ENCODE data around the gene SP8.
"Not testable (repeated sequence)": the region's sequence is repeated elsewhere in the genome, so short reads cannot be mapped to it uniquely, and the experiment has no call there.

The SP8 gene

GRCh38 chr7:20821390-20821789 is 34.7 kb upstream of the SP8 start:
- H3K9ac ChIP-seq (ENCODE audit: low read depth in 1 of 2, low read length in 2 of 2); H3K9me3 ChIP-seq (ENCODE audit: control insufficient read depth in 1 of 2, low read length in 2 of 2); H3K36me3 ChIP-seq (ENCODE audit: control insufficient read depth in 1 of 2, insufficient read depth in 2 of 2, low read length in 2 of 2); H3K27ac ChIP-seq (ENCODE audit: low read depth, low read length); H3K4me3 ChIP-seq (ENCODE audit: low read depth in 1 of 2, low read length in 2 of 2); H3K4me1 ChIP-seq (ENCODE audit: control insufficient read depth in 1 of 2, insufficient read depth in 2 of 2, low read length in 2 of 2); H3K27me3 ChIP-seq (ENCODE audit: control insufficient read depth in 1 of 2, insufficient read depth in 2 of 2, low read length in 2 of 2): not testable (repeated sequence)

GRCh38 chr7:20816372-20816959 is 29.8 kb upstream of the SP8 start:
- H3K27ac ChIP-seq (ENCODE audit: low read depth, low read length), result no peak overlapping the region
- no peak overlapping the region for H3K4me3 ChIP-seq (ENCODE audit: low read depth in 1 of 2, low read length in 2 of 2)
- no peaks in the 10 kb centered on the region for H3K4me1 ChIP-seq (ENCODE audit: control insufficient read depth in 1 of 2, insufficient read depth in 2 of 2, low read length in 2 of 2)
- H3K36me3 ChIP-seq (ENCODE audit: control insufficient read depth in 1 of 2, insufficient read depth in 2 of 2, low read length in 2 of 2), result no peaks in the 10 kb centered on the region
- no peak overlapping the region for H3K9ac ChIP-seq (ENCODE audit: low read depth in 1 of 2, low read length in 2 of 2)
- no peaks in the 10 kb centered on the region for H3K9me3 ChIP-seq (ENCODE audit: control insufficient read depth in 1 of 2, low read length in 2 of 2)
- no peaks in the 10 kb centered on the region for H3K27me3 ChIP-seq (ENCODE audit: control insufficient read depth in 1 of 2, insufficient read depth in 2 of 2, low read length in 2 of 2)

- Histone ChIP-seq H3K9me3 (ENCODE audit: control insufficient read depth in 1 of 2, low read length in 2 of 2) (no peaks in the 10 kb centered on the region), H3K4me3 (ENCODE audit: low read depth in 1 of 2, low read length in 2 of 2) (no peak overlapping the region), H3K4me1 (ENCODE audit: control insufficient read depth in 1 of 2, insufficient read depth in 2 of 2, low read length in 2 of 2) (no peaks in the 10 kb centered on the region), H3K27ac (ENCODE audit: low read depth, low read length) (no peak overlapping the region), H3K36me3 (ENCODE audit: control insufficient read depth in 1 of 2, insufficient read depth in 2 of 2, low read length in 2 of 2) (no peaks in the 10 kb centered on the region), H3K9ac (ENCODE audit: low read depth in 1 of 2, low read length in 2 of 2) (no peak overlapping the region), H3K27me3 (ENCODE audit: control insufficient read depth in 1 of 2, insufficient read depth in 2 of 2, low read length in 2 of 2) (peaks cover 0 to 11% of the 10 kb centered on the region in 2 donors)
These were observed 17.7 kb upstream of the SP8 start for GRCh38 chr7:20804345-20804744.

GRCh38 chr7:20799566-20800366 is 13.1 kb upstream of the SP8 start:
- Histone ChIP-seq H3K4me3 (ENCODE audit: low read depth in 1 of 2, low read length in 2 of 2) (no peak overlapping the region), H3K9ac (ENCODE audit: low read depth in 1 of 2, low read length in 2 of 2) (no peak overlapping the region), H3K9me3 (ENCODE audit: control insufficient read depth in 1 of 2, low read length in 2 of 2) (no peaks in the 10 kb centered on the region), H3K27ac (ENCODE audit: low read depth, low read length) (no peak overlapping the region), H3K36me3 (ENCODE audit: control insufficient read depth in 1 of 2, insufficient read depth in 2 of 2, low read length in 2 of 2) (no peaks in the 10 kb centered on the region), H3K4me1 (ENCODE audit: control insufficient read depth in 1 of 2, insufficient read depth in 2 of 2, low read length in 2 of 2) (peaks cover 9 to 10% of the 10 kb centered on the region in 2 donors), H3K27me3 (ENCODE audit: control insufficient read depth in 1 of 2, insufficient read depth in 2 of 2, low read length in 2 of 2) (peaks cover 33 to 47% of the 10 kb centered on the region in 2 donors)

- H3K9ac ChIP-seq (ENCODE audit: low read depth in 1 of 2, low read length in 2 of 2), result no peak overlapping the region
- H3K4me3 ChIP-seq (ENCODE audit: low read depth in 1 of 2, low read length in 2 of 2), result peak overlapping the region in 1 of 2 donors; percentile 35
- H3K9me3 ChIP-seq (ENCODE audit: control insufficient read depth in 1 of 2, low read length in 2 of 2), result no peaks in the 10 kb centered on the region
- no peak overlapping the region for H3K27ac ChIP-seq (ENCODE audit: low read depth, low read length)
- peaks cover 43 to 58% of the 10 kb centered on the region in 2 donors for H3K27me3 ChIP-seq (ENCODE audit: control insufficient read depth in 1 of 2, insufficient read depth in 2 of 2, low read length in 2 of 2)
- H3K36me3 ChIP-seq (ENCODE audit: control insufficient read depth in 1 of 2, insufficient read depth in 2 of 2, low read length in 2 of 2), result no peaks in the 10 kb centered on the region
- H3K4me1 ChIP-seq (ENCODE audit: control insufficient read depth in 1 of 2, insufficient read depth in 2 of 2, low read length in 2 of 2), result peaks cover 9 to 10% of the 10 kb centered on the region in 2 donors
These were observed 12.0 kb upstream of the SP8 start for GRCh38 chr7:20798694-20799121.

- peaks cover 9 to 10% of the 10 kb centered on the region in 2 donors for H3K4me1 ChIP-seq (ENCODE audit: control insufficient read depth in 1 of 2, insufficient read depth in 2 of 2, low read length in 2 of 2)
- H3K9me3 ChIP-seq (ENCODE audit: control insufficient read depth in 1 of 2, low read length in 2 of 2), result no peaks in the 10 kb centered on the region
- peaks cover 48 to 63% of the 10 kb centered on the region in 2 donors for H3K27me3 ChIP-seq (ENCODE audit: control insufficient read depth in 1 of 2, insufficient read depth in 2 of 2, low read length in 2 of 2)
- no peaks in the 10 kb centered on the region for H3K36me3 ChIP-seq (ENCODE audit: control insufficient read depth in 1 of 2, insufficient read depth in 2 of 2, low read length in 2 of 2)
- H3K9ac ChIP-seq (ENCODE audit: low read depth in 1 of 2, low read length in 2 of 2), result no peak overlapping the region
- peak overlapping the region; percentile 43 to 73 for H3K4me3 ChIP-seq (ENCODE audit: low read depth in 1 of 2, low read length in 2 of 2)
- H3K27ac ChIP-seq (ENCODE audit: low read depth, low read length), result no peak overlapping the region
These were observed 11.5 kb upstream of the SP8 start for GRCh38 chr7:20798081-20798693.

GRCh38 chr7:20797462-20798080 is 10.9 kb upstream of the SP8 start:
- Histone ChIP-seq H3K36me3 (ENCODE audit: control insufficient read depth in 1 of 2, insufficient read depth in 2 of 2, low read length in 2 of 2) (no peaks in the 10 kb centered on the region), H3K9ac (ENCODE audit: low read depth in 1 of 2, low read length in 2 of 2) (peak overlapping the region in 1 of 2 donors; percentile 34), H3K9me3 (ENCODE audit: control insufficient read depth in 1 of 2, low read length in 2 of 2) (no peaks in the 10 kb centered on the region), H3K4me3 (ENCODE audit: low read depth in 1 of 2, low read length in 2 of 2) (peak overlapping the region; percentile 71 to 73), H3K27me3 (ENCODE audit: control insufficient read depth in 1 of 2, insufficient read depth in 2 of 2, low read length in 2 of 2) (peaks cover 53 to 69% of the 10 kb centered on the region in 2 donors), H3K27ac (ENCODE audit: low read depth, low read length) (no peak overlapping the region), H3K4me1 (ENCODE audit: control insufficient read depth in 1 of 2, insufficient read depth in 2 of 2, low read length in 2 of 2) (peaks cover 9 to 10% of the 10 kb centered on the region in 2 donors)

GRCh38 chr7:20797042-20797461 is 10.4 kb upstream of the SP8 start:
- Histone ChIP-seq H3K36me3 (ENCODE audit: control insufficient read depth in 1 of 2, insufficient read depth in 2 of 2, low read length in 2 of 2) (no peaks in the 10 kb centered on the region), H3K9me3 (ENCODE audit: control insufficient read depth in 1 of 2, low read length in 2 of 2) (no peaks in the 10 kb centered on the region), H3K27ac (ENCODE audit: low read depth, low read length) (no peak overlapping the region), H3K27me3 (ENCODE audit: control insufficient read depth in 1 of 2, insufficient read depth in 2 of 2, low read length in 2 of 2) (peaks cover 59 to 74% of the 10 kb centered on the region in 2 donors), H3K4me3 (ENCODE audit: low read depth in 1 of 2, low read length in 2 of 2) (peak overlapping the region; percentile 71 to 73), H3K4me1 (ENCODE audit: control insufficient read depth in 1 of 2, insufficient read depth in 2 of 2, low read length in 2 of 2) (peaks cover 9 to 10% of the 10 kb centered on the region in 2 donors), H3K9ac (ENCODE audit: low read depth in 1 of 2, low read length in 2 of 2) (peak overlapping the region in 1 of 2 donors; percentile 34)

GRCh38 chr7:20796500-20796899 is 9.8 kb upstream of the SP8 start:
- H3K4me3 ChIP-seq (ENCODE audit: low read depth in 1 of 2, low read length in 2 of 2), result no peak overlapping the region
- no peak overlapping the region for H3K27ac ChIP-seq (ENCODE audit: low read depth, low read length)
- H3K9me3 ChIP-seq (ENCODE audit: control insufficient read depth in 1 of 2, low read length in 2 of 2), result no peaks in the 10 kb centered on the region
- H3K36me3 ChIP-seq (ENCODE audit: control insufficient read depth in 1 of 2, insufficient read depth in 2 of 2, low read length in 2 of 2), result no peaks in the 10 kb centered on the region
- no peak overlapping the region for H3K9ac ChIP-seq (ENCODE audit: low read depth in 1 of 2, low read length in 2 of 2)
- peaks cover 9 to 10% of the 10 kb centered on the region in 2 donors for H3K4me1 ChIP-seq (ENCODE audit: control insufficient read depth in 1 of 2, insufficient read depth in 2 of 2, low read length in 2 of 2)
- peaks cover 64 to 80% of the 10 kb centered on the region in 2 donors for H3K27me3 ChIP-seq (ENCODE audit: control insufficient read depth in 1 of 2, insufficient read depth in 2 of 2, low read length in 2 of 2)

- Histone ChIP-seq H3K36me3 (ENCODE audit: control insufficient read depth in 1 of 2, insufficient read depth in 2 of 2, low read length in 2 of 2) (no peaks in the 10 kb centered on the region), H3K27me3 (ENCODE audit: control insufficient read depth in 1 of 2, insufficient read depth in 2 of 2, low read length in 2 of 2) (peaks cover 70 to 86% of the 10 kb centered on the region in 2 donors), H3K9me3 (ENCODE audit: control insufficient read depth in 1 of 2, low read length in 2 of 2) (no peaks in the 10 kb centered on the region), H3K27ac (ENCODE audit: low read depth, low read length) (no peak overlapping the region), H3K4me3 (ENCODE audit: low read depth in 1 of 2, low read length in 2 of 2) (no peak overlapping the region), H3K9ac (ENCODE audit: low read depth in 1 of 2, low read length in 2 of 2) (no peak overlapping the region), H3K4me1 (ENCODE audit: control insufficient read depth in 1 of 2, insufficient read depth in 2 of 2, low read length in 2 of 2) (peaks cover 9 to 10% of the 10 kb centered on the region in 2 donors)
These were observed 9.2 kb upstream of the SP8 start for GRCh38 chr7:20795881-20796280.

All from duodenal mucosa (tissue), 2 donors.